ENCODE results near the gene PPP2R5A.
"Not testable (repeated sequence)": the region's sequence is repeated elsewhere in the genome, so short reads cannot be mapped to it uniquely, and the experiment has no call there.

The PPP2R5A gene

DNA sequence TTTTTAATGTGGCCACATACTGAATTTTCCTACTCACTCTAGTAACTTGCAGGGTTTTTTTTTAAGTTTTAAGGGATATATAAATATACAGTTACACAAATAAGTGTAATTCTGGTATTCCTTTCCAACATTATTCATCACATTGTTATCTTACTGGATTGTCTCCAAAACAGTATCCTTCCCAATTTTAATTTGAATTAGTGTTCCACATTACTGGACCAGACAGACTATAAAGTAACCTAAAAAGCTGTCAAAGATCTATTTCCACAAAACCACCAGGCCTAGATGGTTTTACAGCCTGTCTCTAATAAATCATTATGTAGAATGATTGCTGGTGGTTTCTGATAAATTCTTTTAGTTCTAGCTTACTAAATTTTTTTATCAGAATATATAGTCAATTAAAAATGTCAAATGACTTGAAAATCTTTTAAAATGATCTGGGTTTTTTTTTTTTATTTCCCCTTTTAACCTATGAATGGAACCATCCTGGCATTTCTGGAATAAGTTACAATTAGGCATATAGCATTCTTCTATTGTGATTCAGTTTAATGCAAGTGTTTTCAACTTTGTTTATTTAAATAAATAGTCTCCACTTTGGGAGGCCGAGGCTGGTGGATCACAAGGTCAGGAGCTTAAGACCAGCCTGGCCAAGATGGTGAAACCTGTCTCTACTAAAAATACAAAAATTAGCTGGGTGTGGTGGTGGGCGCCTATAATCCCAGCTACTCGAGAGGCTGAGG lies 70.2 kb downstream of the PPP2R5A start:
- no peak for DNase-seq (ENCODE audit: low read depth in 2 of 2)

DNA sequence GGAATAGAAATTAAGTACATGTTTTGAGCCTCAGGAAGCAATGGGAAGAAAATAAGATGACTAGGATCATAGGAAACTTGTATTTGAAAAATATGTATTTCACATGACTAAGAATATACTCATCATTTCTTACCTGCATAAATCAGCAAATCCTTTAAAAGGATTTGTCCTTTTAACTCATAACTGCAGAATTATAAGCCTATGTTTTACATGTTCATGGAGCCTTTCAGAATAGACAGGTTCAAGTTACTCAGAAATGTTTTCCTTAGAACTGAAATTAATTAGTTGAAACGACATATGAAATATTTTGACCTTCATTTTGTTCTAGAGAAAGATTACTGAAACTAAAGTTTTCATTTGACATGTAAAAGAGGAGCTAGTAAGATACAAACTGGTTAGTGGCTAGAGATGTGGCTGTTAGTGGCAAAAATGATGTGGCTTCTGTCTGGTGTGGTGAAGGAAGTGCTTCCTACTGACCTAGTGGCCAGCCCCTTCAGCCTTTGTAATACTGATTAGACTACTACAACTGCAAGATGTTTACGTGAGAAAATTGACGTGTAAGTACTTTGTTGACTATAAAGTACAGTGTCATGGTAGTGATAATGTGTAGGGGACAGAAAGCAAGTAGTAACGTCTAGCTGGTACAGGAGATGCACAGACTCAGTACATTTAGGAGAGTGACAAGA lies 74.7 kb downstream of the PPP2R5A start:
- no peak for DNase-seq (ENCODE audit: low read depth in 2 of 2)

DNA sequence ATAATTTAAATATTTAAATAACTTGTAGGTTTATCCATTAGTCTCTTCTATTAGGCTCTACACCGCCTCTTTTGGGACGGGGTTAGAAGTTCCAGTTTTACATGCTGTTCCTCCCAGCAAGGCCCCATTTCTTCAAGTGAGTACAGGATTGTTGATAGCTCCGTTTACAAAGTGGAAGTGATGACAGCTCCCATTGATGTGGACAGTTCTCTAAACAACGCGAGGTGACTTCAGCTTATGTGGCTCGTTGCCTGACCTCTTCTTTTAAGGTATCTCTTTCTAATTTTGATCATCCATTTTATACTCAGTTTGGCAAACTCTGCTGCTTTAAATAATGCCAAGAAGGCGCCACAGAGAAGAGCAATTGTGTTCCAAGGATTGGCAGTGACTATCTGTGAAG lies 79.8 kb downstream of the PPP2R5A start:
- DNase-seq (ENCODE audit: low read depth in 2 of 2), result no peak

DNA sequence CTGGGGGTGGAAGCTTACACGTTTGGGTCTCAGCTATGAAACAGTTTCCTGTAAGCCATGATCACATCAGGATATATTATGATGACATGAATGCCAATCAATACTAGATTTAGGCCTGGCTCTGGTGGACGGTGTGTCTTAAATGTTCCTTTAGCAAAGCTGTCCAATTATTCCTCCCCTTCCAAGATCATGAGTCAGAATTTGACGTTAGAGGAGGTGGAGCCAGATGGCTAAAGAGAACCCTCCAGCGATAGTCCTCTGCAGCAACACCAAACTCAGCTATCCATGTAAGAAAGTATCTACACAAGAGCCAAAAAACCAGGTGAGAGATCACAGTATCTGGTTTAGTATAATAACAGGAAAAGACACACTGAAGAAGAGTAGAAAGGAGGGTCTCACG lies 81.7 kb downstream of the PPP2R5A start:
- DNase-seq (ENCODE audit: low read depth in 2 of 2), result no peak

- no peak for DNase-seq (ENCODE audit: low read depth in 2 of 2)
Measured at GRCh38 chr1:212367474-212368072, 82.4 kb downstream of the PPP2R5A start.

GRCh38 chr1:212368073-212368484 lies 82.9 kb downstream of the PPP2R5A start:
- DNase-seq (ENCODE audit: low read depth in 2 of 2), result peak; percentile 17 to 43

GRCh38 chr1:212375986-212376385 lies 90.8 kb downstream of the PPP2R5A start:
- DNase-seq (ENCODE audit: low read depth in 2 of 2), result no peak

DNA sequence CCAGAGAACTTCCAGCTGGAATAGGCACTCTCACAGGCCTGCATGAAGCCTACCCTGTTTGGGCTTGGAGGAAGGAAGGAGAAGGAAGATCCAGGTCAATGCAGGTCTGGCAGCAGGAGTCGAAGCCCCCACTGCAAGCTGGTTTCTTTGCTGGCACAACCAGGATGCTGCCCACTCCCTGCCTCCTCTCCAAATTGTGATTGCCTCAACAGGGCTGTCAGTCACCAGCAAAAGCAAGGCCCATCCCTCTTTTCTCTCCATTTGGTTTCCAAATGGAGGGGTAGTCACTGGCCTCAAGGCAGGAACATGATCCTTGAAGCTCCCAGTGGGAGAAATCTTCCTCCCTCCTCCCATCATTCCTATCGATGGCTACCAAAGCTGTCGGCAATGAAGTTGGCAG lies 92.4 kb downstream of the PPP2R5A start:
- DNase-seq (ENCODE audit: low read depth in 2 of 2), result no peak

DNA sequence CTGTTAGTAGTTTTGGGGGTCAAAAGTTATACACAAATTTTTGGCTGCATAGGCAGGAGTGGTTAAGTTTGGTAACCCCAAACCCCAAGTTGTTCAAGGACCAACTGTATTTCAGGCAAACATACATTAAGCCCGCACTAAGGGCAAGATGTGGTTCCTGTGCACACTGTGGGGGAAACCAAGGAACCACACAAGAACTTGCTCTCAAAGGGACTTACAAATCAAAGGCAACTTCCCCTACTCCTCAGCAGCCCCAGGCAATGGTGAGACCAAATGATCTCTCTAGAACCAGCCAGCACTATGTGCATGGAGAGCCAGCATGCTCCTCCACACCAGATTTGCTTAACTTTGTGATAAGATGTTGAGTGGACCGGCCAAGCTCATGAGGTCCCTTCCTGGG lies 94.2 kb downstream of the PPP2R5A start:
- DNase-seq (ENCODE audit: low read depth in 2 of 2), result no peak

DNA sequence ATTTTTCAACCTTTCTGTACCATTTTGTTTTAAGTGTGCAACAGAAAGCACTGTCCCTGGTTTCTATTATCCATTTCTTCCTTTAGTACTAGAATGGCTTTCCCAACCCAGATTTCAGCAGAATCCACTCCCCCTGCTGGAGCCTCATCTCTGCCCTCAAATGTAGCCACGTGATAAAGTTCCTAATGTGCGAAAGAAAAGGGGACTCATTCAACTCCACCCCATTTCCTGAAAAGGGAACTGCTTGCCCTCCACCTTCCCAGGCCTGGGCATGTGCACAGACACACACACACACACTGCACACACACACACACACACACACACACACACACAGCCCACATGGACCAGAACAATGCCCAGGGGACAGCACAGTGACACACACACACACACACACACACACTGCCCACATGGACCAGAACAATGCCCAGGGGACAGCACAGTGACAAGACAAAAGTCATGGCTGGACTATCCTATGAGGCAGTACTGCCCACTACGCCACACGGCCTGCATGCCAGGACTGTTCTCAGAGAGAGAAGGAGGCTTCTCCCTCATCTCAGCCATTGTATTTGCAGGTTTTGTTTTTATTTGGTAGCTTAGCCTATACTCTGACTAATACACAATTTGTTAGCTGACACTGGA lies 96.3 kb downstream of the PPP2R5A start:
- DNase-seq (ENCODE audit: low read depth in 2 of 2), result no peak

- DNase-seq (ENCODE audit: low read depth in 2 of 2), result no peak
Measured at GRCh38 chr1:212386029-212386428, 100.8 kb downstream of the PPP2R5A start.

- no peak for DNase-seq (ENCODE audit: low read depth in 2 of 2)
Measured at GRCh38 chr1:212388985-212389716, 103.9 kb downstream of the PPP2R5A start.

- not testable (repeated sequence) for DNase-seq (ENCODE audit: low read depth in 2 of 2)
Measured at GRCh38 chr1:212395678-212396437, 110.6 kb downstream of the PPP2R5A start.

- DNase-seq (ENCODE audit: low read depth in 2 of 2), result no peak
Measured at GRCh38 chr1:212396638-212397037, 111.4 kb downstream of the PPP2R5A start.

DNA sequence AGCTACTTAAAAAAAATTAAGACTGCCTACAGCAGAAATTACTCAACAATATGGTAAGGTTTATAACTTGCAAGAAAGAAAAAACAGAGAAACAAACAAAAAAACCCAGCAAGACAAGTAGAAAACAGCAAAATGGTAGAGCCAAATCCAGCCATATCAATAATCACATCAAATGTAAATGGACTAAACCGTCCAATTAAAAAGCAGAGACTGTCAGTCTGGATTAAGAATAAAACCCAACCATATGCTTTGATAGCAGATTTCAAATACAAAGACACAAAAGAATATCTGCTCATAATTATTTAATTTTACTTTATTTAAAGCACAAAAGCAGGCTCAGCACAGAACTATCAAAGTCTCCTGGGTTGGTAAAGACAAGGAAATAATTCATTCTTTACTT lies 112.0 kb downstream of the PPP2R5A start:
- no peak for DNase-seq (ENCODE audit: low read depth in 2 of 2)

DNA sequence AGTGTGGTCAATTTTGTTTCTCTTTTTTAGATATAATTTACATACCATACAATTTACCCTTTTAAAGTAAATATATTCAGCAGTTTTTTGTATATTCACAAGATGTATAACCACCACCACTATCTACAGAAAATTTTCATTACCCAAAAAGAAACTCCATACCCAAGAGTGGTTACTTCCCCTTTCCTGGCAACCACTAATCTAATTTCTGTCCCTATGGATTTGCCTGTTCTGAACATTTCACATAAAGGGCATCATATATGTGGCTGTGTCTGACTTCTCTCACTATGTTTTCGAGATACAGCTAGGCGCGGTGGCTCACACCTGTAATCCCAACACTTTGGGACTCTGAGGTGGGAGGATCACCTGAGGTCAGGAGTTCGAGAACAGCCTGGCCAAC lies 115.8 kb downstream of the PPP2R5A start:
- DNase-seq (ENCODE audit: low read depth in 2 of 2), result no peak

DNA sequence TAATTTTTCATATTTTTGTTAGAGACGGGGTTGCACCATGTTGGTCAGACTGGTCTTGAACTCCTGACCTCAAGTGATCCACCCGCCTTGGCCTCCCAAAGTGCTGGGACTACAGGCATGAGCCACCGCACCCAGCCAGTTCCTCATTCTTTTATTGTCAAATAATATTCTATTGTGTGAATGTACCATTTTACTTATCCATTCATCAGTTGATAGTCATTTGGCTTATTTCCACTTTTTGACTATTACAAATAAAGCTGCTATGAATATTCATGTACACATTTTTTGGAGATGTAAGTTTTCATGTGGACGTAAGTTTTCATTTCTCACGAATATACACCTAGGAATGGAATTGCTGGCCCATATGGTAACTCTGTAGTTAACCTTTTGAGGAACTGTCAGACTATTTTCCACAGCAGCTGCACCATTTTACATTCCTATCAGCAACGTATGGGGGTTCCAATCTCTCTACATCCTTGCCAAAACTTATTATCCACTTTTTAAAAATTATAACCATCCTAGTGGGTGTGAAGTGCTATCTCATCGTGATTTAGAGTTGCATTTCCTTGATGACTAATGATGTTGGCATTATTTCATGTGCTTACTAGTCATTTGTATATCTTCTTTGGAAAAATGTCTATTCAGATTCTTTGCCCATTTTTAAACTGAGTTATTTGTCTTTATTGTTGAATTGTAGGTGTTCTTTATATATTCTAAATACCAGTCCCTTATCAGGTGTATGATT lies 116.8 kb downstream of the PPP2R5A start:
- DNase-seq (ENCODE audit: low read depth in 2 of 2), result no peak

DNA sequence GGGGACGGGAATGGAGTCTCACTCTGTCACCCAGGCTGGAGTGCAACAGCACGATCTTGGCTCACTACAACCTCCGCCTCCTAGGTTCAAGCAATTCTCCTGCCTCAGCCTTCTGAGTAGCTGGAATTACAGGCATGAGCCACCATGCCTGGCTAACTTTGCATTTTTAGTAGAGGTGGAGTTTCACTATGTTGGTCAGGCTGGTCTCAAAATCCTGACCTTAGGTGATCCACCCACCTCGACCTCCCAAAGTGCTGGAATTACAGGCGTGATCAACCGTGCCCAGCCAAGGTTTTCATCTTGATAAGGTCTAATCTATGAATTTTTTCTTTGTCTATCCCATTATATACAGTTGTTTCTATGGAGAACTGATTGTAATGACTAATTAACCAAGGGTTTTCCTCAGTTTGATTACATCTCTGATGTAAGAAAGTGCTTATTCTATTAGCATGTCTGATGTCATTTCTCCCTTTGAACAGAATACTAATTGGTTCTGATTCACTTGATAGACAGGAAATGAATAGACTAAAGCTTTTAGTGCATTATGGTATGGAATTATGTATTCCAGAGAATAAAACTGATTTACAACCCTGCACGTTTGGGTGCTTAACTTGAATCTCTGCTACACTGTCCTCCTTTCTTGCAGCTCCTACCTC lies 117.6 kb downstream of the PPP2R5A start:
- DNase-seq (ENCODE audit: low read depth in 2 of 2), result no peak

DNA sequence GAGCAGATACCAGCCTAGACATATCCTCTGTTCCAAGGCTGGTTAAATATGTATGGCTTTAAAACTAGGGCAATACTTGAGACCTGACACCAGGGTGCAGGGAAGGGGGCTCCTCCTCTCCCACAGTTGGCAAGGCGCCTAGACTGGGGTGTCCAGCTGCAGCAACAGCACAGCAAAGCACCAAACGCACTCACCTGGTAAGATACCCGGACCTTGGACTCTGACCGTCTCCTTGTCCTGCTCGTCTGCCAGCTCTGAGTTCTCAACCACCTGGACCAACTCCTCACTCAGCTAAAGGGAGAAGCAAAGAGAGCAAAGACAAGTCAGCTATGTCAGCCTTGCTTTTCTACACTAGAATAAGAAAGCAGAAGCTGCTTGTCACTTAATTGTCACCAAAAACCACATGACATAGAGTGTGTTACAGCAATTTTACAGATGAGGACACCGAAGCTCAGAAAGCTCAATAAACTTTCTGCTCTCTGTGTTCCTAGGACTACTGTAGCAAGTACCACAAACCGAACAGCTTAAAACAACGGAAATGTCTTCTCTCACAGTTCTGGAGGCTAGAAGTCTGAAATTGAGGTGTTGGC lies 125.1 kb downstream of the PPP2R5A start:
- no peak for DNase-seq (ENCODE audit: low read depth in 2 of 2)

All from stimulated activated CD8-positive, alpha-beta memory T cell treated with anti-CD3 and anti-CD28 coated beads, Interleukin-7, amount 100 ng/mL, for 4 hours (primary cell).